Fibroblast of the conjunctiva (primary cell): Measurements from ENCODE around the gene ACAT2.
"Not testable (repeated sequence)": the region's sequence is repeated elsewhere in the genome, so short reads cannot be mapped to it uniquely, and the experiment has no call there.

Experiments
- DNase-seq: peaks from one replicate; pipeline ENCODE4 v3.0.0-alpha.2; 2010; ENCODE audit warnings: low read depth

Gene ACAT2

DNA sequence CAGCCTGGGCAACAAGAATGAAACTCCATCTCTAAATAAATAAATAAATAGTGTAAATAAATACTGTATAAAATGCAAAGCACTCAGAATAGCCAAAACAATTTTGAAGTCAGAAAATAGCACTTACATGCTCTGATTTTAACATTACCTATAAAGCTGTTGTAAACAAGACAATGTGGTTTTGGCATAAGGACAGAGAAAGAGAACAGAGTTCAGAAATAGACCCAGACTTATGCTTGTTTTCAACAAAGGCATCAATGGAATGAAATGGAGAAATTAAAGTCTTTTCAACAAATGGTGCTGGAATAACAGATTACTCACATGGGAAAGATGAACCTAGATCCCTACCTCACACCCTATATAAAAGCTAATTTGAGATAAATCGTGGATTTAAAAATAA is 10.4 kb downstream of the ACAT2 start:
- DNase-seq, result no peak

DNA sequence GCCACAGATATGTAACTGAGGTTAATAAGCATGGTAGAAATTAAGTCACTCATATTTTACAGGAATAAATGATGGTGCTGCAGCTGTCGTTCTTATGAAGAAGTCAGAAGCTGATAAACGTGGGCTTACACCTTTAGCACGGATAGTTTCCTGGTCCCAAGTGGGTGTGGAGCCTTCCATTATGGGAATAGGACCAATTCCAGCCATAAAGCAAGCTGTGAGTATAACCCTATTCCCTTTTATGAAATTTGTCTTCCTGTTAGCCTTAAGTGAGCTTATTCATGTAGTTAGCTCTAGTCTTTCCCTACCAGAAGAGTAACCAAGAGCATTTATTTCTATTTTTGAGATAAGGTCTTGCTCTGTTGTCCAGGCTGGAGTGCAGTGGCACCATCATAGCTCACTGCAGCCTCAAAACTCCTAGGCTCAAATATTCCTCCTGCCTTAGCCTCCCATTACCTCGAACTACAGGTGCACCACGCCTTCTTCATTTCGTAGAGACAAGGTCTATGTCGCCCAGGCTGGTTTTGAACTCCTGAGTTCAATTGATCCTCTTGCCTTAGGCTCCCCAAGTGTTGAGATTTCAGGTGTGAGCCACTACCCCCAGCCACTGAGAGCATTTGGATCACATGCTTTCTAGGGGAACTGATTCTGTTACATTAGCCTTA is 15.5 kb downstream of the ACAT2 start:
- DNase-seq, result no peak

GRCh38 chr6:159778131-159778530 is 16.3 kb downstream of the ACAT2 start:
- no peak for DNase-seq

GRCh38 chr6:159778542-159779103 is 16.8 kb downstream of the ACAT2 start:
- DNase-seq, result no peak

GRCh38 chr6:159788276-159788675 is 26.4 kb downstream of the ACAT2 start:
- DNase-seq, result no peak

DNA sequence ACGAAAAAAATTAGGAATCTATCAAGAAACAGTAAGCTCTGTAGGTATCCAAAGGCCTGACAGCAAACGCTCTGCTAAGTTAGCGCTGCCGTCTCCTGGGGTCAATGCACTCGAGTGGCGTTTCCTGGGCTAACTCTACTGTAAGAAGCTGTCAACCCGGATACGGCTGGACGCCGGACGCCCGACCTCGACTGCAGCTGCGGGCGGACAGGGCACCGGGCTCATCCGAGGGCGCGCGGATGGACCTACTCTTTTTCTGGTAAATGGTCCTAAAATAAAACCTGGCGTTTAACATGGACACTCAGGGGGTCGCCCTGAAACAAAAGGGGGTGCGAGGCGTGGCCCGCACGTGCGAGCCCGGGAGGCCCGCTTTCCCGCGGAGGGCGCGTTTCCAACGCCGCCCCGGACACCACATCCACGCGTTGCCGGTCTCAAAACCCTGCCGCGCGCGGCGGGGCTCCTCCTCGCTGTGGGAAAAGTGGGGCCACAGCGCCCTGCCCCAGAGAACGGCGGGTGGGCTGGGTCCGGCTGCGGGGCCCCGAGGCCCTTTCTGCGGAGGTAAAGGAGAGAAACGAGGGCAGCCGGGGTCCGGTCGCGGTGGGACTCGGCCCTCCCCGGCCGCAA is 27.0 kb downstream of the ACAT2 start:
- no peak for DNase-seq

GRCh38 chr6:159789377-159790148 is 27.7 kb downstream of the ACAT2 start, which contains the start of gene TCP1:
TSS of gene TCP1 (minus strand) at chr6:159789602. CDS start at chr6:159789468, 134 bp downstream.
- peak; percentile 99 for DNase-seq

- DNase-seq, result peak; percentile 97
These were observed 28.5 kb downstream of the ACAT2 start, which contains the start of gene MRPL18 for GRCh38 chr6:159790149-159790955. TSS of gene MRPL18 (plus strand) at chr6:159790467. CDS start at chr6:159790588, 121 bp downstream.

DNA sequence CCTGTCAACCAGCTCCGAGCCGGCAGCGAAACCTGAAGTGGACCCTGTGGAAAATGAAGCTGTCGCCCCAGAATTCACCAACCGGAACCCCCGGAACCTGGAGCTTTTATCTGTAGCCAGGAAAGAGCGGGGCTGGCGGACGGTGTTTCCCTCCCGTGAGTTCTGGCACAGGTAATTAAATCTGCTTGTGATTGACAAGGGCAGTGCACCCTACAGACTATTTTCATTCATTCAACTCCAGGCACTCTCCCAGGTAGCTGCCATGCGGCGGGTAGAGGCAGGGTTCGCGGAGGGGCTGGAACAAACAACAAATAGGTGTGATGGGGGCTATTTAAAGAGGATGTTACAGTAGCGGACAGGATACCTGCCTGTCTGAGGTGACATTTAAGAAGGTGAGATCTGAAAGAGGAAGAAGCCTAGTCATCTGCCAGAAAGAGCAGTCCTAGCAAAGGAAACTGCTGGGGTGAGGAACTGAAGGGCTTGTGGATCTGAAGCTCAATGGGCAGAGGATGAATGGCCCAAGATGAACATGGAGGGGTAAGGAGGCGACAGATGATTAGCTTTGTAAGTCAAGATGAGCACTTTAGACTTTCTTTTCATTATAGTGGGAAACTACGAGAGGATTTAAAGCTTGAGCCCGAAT is 29.2 kb downstream of the ACAT2 start:
- DNase-seq, result no peak

GRCh38 chr6:159794976-159795375 is 33.1 kb downstream of the ACAT2 start:
- DNase-seq, result not testable (repeated sequence)

DNA sequence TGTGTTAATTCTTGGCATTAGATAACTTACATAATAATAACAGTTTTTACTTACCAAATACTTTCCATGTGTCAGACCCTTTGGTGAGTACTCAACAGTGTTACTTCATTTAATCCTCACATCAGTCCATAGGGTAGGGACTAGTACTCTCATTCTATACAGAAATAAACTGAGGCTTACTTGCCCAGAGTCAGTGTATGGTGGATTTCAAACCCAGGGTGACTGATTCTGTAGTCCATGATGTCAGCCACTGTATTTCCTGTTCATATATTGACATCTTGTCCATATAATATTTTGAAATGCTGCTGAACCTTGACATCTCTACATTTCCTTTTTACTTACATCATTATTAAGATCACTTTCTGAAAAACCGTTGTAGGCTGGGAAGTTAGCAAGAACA is 35.7 kb downstream of the ACAT2 start:
- DNase-seq, result no peak

- no peak for DNase-seq
These were observed 38.5 kb downstream of the ACAT2 start, which contains the start of gene PNLDC1 for GRCh38 chr6:159800141-159800865. TSS of gene PNLDC1 (plus strand) at chr6:159800276. CDS start at chr6:159800308, 32 bp downstream.

GRCh38 chr6:159801935-159802334 is 40.1 kb downstream of the ACAT2 start:
- DNase-seq, result no peak

DNA sequence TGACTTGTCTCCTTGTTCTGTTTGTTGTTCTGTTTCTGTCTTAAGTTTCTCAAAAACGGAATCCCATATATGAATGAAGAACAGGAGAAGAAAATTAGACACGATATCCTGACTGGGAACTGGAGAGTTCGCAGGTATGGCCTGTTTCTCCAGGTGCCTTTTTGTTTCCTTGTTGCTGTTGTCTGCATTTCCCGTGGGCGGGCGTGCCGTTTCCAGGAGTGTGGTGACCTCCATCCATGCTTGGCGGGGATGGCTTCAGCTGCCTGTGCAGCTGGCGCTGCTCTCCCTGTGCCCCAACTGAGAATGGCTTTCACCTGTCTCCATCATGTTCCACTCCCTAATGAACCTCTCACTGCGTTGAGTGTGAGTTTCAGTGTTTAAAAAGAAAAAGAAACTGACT is 42.7 kb downstream of the ACAT2 start:
- DNase-seq, result no peak

- no peak for DNase-seq
These were observed 43.7 kb downstream of the ACAT2 start for GRCh38 chr6:159805440-159806020.

DNA sequence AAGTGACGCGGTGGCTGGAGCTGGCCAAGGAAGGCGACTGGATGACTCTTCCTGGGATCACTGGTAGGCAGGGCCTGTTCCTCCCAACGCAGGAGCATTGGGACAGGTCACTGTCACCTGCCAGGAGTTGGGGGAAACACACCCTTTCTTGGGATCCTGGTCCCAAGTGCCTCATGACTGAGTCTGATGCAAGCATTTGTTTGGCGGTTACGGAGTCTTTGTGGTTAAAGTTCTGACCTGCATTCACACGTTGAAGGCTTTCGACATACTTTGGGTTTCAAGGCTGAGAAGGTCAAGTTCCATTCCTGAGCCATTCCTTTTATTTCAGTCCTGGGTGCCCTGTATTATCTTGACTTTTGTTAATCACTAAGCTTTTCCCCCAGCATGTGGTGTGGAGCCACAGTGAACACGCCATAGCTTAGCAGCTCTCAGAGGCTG is 44.2 kb downstream of the ACAT2 start:
- no peak for DNase-seq

DNA sequence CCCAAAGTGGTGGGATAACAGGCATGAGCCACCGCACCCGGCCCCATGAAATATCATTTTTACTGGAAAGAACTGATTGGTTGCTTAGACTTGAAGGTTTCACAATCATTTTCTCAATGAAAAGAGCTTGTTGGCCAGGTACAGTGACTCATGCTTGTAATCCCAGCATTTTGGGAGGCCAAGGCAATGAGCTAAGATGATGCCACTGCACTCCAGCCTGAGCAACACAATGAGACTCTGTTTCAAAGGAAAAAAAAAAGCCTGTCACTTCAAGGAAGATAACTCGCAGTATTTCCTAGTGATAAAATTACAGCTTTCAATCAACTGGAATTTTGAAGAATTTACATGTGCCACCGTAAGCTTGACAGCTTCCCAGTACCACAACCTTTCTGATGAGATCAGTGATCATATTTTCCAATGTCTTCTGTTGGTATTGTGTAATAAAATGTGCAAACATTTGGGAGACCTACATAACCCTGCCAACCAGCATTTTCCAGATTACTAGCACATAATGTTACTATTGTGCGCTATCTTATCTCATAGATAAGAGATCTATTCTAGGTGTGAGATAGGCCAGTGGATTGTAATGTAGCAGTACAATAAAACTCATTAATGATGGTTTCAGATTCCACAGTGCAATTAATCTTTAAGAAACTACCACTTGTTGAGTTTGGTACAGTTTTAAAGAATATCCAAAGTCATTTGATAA is 45.5 kb downstream of the ACAT2 start:
- DNase-seq, result no peak

DNA sequence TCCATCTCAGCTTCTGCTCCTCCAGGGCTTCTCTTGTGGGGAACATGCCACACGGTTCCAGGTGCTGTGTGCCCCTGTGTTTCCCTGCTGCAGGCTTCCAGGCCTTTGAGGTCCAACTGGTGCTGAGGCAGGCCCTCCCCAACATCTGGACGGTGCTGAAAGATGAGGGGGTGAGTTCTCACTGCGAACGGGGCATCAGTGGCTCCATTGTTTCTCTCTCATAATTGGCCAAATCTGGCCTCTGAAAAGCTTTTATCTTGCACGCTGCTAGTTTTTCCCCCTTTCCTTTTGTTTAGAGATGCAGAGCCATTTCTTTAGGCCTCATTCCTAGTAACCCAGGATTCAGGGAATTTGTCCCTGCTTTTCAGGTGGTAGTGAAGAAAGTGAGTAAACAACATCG is 46.8 kb downstream of the ACAT2 start:
- DNase-seq, result no peak

DNA sequence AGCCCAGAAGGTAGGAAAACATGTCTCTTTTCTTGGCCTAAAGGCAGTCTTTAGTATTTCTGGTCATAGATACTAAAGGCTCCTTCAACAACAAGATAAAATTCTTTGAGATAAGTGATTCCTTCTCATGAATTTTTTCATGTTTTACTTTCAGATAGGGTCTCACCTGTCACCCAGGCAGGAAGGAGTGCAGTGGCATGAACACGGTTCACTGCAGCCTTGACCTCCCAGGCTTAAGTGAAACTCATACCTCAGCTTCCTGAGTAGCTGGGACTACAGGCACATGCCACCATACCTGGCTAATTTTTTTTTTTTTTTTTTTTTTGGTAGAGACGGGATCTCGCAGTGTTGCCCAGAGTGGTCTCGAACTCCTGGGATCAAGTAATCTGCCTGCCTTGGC is 47.3 kb downstream of the ACAT2 start:
- no peak for DNase-seq
